Ectodermal cell (in vitro differentiated cells): Measurements from ENCODE around the gene BASP1.
A peak's percentile ranks its signal among the peaks of the same experiment; 100 is the strongest.

ENCODE experiments used
- H3K27ac ChIP-seq: 2 replicates; pipeline ENCODE4 v1.7.0; 2013; ENCODE audit warnings: mild to moderate bottlenecking, low read depth, low read length; ENCODE audit not compliant: insufficient read depth, poor library complexity, severe bottlenecking
- H3K27me3 ChIP-seq: 2 replicates; pipeline ENCODE4 v1.7.0; 2013; ENCODE audit warnings: mild to moderate bottlenecking, low read length; ENCODE audit not compliant: insufficient read depth, control insufficient read depth, poor library complexity, severe bottlenecking
- H3K36me3 ChIP-seq: one replicate; pipeline ENCODE4 v1.7.0; 2013; ENCODE audit warnings: low read length; ENCODE audit not compliant: control insufficient read depth, insufficient read depth
- H3K4me1 ChIP-seq: one replicate; pipeline ENCODE4 v1.7.0; 2013; ENCODE audit warnings: low read length; ENCODE audit not compliant: control insufficient read depth, insufficient read depth
- H3K4me3 ChIP-seq: 2 replicates; pipeline ENCODE4 v1.7.0; 2013; ENCODE audit warnings: low read depth, low read length, control low read depth; ENCODE audit not compliant: insufficient read depth
- H3K9me3 ChIP-seq: 2 replicates; pipeline ENCODE4 v1.7.0; 2013; ENCODE audit warnings: mild to moderate bottlenecking, low read length, moderate library complexity; ENCODE audit not compliant: control insufficient read depth
- WGBS, 2 experiments: methylation state at CpG; one replicate each; pipeline ENCODE4 v1.1.7; 2013; ENCODE audit warnings: missing lambda C conversion rate in 2 of 2; 5-methylcytosine and 5-hydroxymethylcytosine counted together

The BASP1 gene

GRCh38 chr5:17213938-17214337 lies 3.5 kb upstream of the BASP1 start:
- no peaks in the 10 kb centered on the region for H3K36me3 ChIP-seq
- 56 to 73% methylated on average over 1 to 2 of the region's 2 CpGs for WGBS, 2 experiments
- H3K4me1 ChIP-seq, result no peaks in the 10 kb centered on the region
- no peak overlapping the region for H3K27ac ChIP-seq
- no peak overlapping the region for H3K4me3 ChIP-seq
- H3K27me3 ChIP-seq, result no peaks in the 10 kb centered on the region
- H3K9me3 ChIP-seq, result no peaks in the 10 kb centered on the region

- WGBS, 2 experiments, result 85 to 97% methylated on average over 2 of the region's 2 CpGs
- Histone ChIP-seq H3K4me1 (peaks cover 1% of the 10 kb centered on the region), H3K9me3 (no peaks in the 10 kb centered on the region), H3K4me3 (no peak overlapping the region), H3K36me3 (no peaks in the 10 kb centered on the region), H3K27me3 (no peaks in the 10 kb centered on the region), H3K27ac (no peak overlapping the region)
These were observed 2.5 kb upstream of the BASP1 start for GRCh38 chr5:17214893-17215292.

GRCh38 chr5:17215361-17215760 lies 2.1 kb upstream of the BASP1 start:
- Histone ChIP-seq H3K27ac (no peak overlapping the region), H3K4me1 (peaks cover 6% of the 10 kb centered on the region)
- 89 to 94% methylated on average over 2 of the region's 2 CpGs for WGBS, 2 experiments

GRCh38 chr5:17216176-17216973 lies 1.1 kb upstream of the BASP1 start:
- Histone ChIP-seq H3K27ac (peak overlapping the region; percentile 68), H3K4me1 (peaks cover 16% of the 10 kb centered on the region), H3K9me3 (no peaks in the 10 kb centered on the region), H3K27me3 (no peaks in the 10 kb centered on the region), H3K4me3 (peak overlapping the region; percentile 88), H3K36me3 (no peaks in the 10 kb centered on the region)
- WGBS, 2 experiments, result 0 to 1% methylated on average over 59 of the region's 59 CpGs

More at GRCh38 chr5:17215361-17215760, 2.1 kb upstream of the BASP1 start:
- Histone ChIP-seq H3K9me3 (no peaks in the 10 kb centered on the region), H3K36me3 (no peaks in the 10 kb centered on the region), H3K4me3 (no peak overlapping the region), H3K27me3 (no peaks in the 10 kb centered on the region)

GRCh38 chr5:17216974-17217492 lies 398 bp upstream of the BASP1 start:
- 1 to 2% methylated on average over 21 to 22 of the region's 22 CpGs for WGBS, 2 experiments
- H3K4me3 ChIP-seq, result peak overlapping the region; percentile 88
- peak overlapping the region; percentile 68 for H3K27ac ChIP-seq
- H3K9me3 ChIP-seq, result no peaks in the 10 kb centered on the region
- no peaks in the 10 kb centered on the region for H3K36me3 ChIP-seq
- no peaks in the 10 kb centered on the region for H3K27me3 ChIP-seq
- H3K4me1 ChIP-seq, result peaks cover 19% of the 10 kb centered on the region

- Histone ChIP-seq H3K4me1 (peaks cover 33% of the 10 kb centered on the region), H3K36me3 (no peaks in the 10 kb centered on the region), H3K27ac (peak overlapping the region; percentile 59), H3K4me3 (peak overlapping the region; percentile 88), H3K27me3 (no peaks in the 10 kb centered on the region), H3K9me3 (no peaks in the 10 kb centered on the region)
- 0% methylated on average over 45 of the region's 45 CpGs for WGBS, 2 experiments
These were observed 1.0 kb downstream of the BASP1 start for GRCh38 chr5:17218353-17219005.

GRCh38 chr5:17219006-17219422 lies 1.6 kb downstream of the BASP1 start:
- H3K36me3 ChIP-seq, result no peaks in the 10 kb centered on the region
- peak overlapping the region; percentile 88 for H3K4me3 ChIP-seq
- H3K4me1 ChIP-seq, result peaks cover 37% of the 10 kb centered on the region
- no peaks in the 10 kb centered on the region for H3K27me3 ChIP-seq
- 0% methylated on average over 20 of the region's 20 CpGs for WGBS, 2 experiments
- H3K9me3 ChIP-seq, result no peaks in the 10 kb centered on the region
- peak overlapping the region; percentile 59 for H3K27ac ChIP-seq

GRCh38 chr5:17219469-17219868 lies 2.0 kb downstream of the BASP1 start:
- 56 to 62% methylated on average over 12 of the region's 12 CpGs for WGBS, 2 experiments

GRCh38 chr5:17219992-17220391 lies 2.6 kb downstream of the BASP1 start:
- H3K4me1 ChIP-seq, result peaks cover 37% of the 10 kb centered on the region
- no peaks in the 10 kb centered on the region for H3K27me3 ChIP-seq
- H3K36me3 ChIP-seq, result no peaks in the 10 kb centered on the region
- no peaks in the 10 kb centered on the region for H3K9me3 ChIP-seq
- H3K4me3 ChIP-seq, result peak overlapping the region; percentile 88
- 89 to 91% methylated on average over 4 of the region's 6 CpGs for WGBS, 2 experiments
- no peak overlapping the region for H3K27ac ChIP-seq

More at GRCh38 chr5:17219469-17219868, 2.0 kb downstream of the BASP1 start:
- peaks cover 37% of the 10 kb centered on the region for H3K4me1 ChIP-seq
- no peak overlapping the region for H3K27ac ChIP-seq
- no peaks in the 10 kb centered on the region for H3K27me3 ChIP-seq
- H3K9me3 ChIP-seq, result no peaks in the 10 kb centered on the region
- H3K36me3 ChIP-seq, result no peaks in the 10 kb centered on the region
- H3K4me3 ChIP-seq, result peak overlapping the region; percentile 88

GRCh38 chr5:17220469-17220868 lies 3.0 kb downstream of the BASP1 start:
- Histone ChIP-seq H3K27ac (no peak overlapping the region), H3K9me3 (no peaks in the 10 kb centered on the region), H3K4me1 (peaks cover 37% of the 10 kb centered on the region), H3K36me3 (no peaks in the 10 kb centered on the region), H3K27me3 (no peaks in the 10 kb centered on the region), H3K4me3 (no peak overlapping the region)
- 91 to 92% methylated on average over 3 of the region's 4 CpGs for WGBS, 2 experiments
